ENCODE data around the gene KNDC1.
A peak's percentile ranks its signal among the peaks of the same experiment; 100 is the strongest.
"Not testable (repeated sequence)": the region's sequence is repeated elsewhere in the genome, so short reads cannot be mapped to it uniquely, and the experiment has no call there.

The KNDC1 gene

DNA sequence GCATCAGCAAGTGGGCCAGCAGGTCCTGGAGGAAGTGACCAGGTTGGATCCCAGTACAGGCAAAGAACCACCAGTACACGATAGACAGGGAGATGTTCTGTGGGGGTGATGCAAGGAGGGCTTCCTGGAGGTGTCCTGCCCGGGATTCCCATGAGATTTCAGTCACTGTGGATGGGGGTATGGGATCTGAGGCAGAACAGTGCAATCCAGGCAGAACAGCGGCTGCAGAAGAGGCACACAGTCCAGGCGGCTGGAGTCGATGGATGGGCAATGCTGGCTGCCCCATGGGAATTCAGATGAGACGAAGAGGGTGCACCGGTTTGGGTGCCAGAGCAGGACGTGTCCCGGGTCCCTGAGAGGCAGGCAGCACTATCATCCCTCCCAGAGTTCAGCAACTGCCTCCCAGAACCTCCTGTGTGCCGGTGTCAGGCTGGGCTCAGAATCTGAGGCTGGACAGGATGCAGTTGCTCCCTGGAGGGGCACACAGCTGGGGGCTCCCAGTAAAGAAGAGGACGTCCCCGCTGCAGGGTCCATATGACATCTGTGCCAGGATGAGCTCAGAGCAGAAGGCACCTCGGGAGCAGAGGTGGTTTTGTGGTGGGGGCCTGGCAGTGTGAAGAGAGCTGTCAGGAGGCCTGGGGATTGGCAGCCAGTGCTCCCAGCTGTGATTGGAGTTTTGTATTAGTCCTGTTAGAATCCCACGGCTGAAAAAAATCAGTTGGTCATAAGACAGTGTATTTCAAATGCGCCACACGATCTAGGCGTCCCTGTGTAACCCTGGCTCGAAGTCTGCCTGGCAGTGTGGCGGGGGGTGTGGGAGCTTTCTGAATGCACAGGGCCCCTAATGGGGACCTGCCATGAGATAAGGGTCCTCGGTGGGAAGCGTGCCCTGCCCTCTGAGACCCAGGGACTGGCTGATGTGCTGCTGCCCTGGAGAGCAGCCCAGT, 3.2 kb downstream of the KNDC1 start:
- DNase-seq: no peak

DNA sequence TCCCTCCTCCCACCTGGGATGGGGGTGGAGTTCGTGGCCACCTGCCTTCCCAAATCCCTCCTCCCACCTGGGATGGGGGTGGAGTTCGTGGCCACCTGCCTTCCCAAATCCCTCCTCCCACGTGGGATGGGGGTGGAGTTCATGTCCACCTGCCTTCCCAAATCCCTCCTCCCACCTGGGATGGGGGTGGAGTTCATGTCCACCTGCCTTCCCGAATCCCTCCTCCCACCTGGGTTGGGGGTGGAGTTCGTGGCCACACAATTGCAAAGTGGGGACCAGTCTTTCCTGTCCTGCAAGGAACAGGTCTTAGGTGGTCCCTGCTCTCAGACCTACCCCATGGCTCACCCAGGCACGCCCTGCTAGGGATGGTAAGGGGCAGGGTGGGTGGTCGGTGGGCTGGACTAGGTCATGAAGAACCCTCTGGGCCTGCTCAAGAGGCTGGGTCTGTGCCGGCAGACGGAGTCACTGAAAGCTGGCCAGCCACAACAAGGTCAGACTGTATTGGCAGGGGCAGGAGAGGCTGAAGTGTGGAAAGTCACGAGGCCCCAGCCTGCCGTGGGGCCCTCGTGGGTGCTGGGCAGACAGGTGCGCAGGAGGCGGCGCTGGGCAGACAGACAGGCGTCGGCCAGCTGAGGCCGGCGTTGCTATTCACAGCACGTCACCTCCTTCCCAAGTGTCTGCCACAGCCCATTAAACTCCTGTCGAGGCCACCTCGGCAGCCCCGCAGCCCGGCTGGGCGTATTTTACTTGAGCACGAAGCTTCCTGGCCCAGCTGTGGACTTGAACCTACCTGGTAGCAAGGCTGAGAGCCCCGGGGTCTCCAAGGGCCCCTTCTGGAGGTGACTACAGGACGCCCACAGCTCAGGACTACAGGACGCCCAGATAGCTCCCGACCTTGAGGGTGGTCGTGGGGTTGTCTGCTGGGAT, 4.1 kb downstream of the KNDC1 start:
- no peak for DNase-seq

DNA sequence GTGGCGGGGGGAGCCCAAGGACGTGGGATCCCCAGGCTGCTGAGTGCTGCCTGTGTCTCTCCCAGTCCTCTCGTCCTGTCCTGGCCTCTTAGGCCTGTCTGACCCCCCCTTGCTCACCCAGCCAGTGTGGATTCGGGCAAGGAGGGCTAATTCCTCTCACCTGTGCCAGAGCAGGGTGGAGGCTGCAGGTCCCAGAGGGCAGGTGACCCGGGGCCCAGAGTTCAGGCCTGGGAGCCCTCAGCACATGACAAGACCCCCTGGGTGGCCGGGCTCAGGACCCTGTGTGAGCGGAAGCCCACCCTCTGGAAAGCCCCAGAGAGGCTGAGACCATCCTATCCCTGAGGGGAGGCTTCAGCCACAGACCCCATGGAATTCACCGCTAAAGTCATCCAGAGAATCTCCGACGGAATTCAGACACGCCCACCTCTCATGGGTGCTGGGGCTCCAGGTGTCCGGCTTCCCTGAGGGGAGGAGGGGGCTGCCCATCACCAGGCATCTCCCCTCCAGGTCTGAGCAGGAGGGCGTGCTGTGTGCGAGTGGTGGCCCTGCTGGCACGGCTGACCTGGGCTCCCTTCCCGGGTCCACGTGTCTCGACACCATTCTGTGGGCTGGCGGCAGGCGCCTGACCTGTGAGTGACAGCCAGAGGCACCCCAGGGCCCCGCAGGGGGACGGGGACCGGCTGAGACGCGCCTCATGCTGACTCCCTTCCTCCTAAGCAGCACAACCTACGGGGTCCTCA, 5.0 kb downstream of the KNDC1 start:
- no peak for DNase-seq

DNA sequence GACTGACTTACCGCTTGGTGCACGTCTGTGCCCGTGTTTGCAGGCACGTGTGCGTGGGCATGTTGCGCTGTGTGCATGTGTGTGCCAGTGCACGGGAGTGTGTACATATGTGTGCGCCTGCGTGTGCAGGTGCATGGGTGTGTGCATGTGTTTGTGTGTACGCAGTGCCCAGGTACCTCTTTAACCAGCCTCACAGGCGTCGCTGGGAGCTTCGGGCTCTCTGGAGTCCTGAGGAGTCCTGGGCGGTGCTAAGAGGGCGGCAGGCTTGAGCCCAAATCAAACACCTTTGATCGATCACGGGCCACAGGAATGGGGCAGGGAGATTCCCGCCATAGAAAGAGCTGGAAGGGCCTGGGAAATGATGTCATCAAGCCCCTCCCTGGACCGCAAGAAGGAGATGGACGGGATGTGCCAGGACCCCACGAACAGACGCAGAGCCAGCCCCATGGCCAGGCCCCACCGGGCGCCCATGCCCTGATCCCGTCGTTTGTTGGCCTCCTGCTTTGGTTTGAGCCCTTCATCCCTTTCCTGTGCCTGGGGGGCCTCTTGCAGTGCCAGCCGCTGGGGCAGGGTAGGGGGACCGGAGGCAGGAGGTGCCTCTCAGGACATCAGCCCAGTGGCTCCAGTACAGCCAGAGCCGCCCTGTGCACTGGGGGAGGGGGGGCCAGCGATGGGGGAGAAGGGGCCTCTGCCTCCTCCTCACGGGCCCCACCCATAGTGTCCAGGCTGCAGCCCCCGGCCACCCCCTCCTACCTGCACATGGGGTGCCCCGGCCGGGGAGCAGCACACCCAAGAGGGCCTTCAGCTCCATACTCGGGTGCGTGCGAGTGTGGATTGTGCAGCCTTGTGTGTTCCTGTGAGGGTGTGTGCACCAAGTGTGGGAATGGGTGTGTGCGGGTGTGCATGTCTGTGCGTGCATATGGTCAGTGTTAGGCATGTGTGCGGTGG, 5.8 kb downstream of the KNDC1 start:
- DNase-seq: no peak

DNA sequence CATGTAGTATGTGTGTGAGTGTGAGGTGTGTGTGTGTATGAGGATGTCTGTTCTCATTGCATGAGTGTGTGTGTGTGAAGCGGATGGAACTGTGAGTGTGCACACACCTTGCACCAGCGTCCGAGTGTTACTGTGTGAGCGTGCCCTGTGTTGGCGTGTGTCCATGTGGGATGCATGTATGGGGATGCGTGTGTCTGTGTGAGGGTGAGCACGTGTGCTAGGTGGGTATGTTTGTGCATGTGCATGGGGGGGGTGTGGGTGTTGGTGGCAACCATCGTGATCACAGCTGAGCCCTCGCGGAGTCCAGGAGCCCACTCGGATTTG, 6.4 kb downstream of the KNDC1 start:
- DNase-seq: no peak

DNA sequence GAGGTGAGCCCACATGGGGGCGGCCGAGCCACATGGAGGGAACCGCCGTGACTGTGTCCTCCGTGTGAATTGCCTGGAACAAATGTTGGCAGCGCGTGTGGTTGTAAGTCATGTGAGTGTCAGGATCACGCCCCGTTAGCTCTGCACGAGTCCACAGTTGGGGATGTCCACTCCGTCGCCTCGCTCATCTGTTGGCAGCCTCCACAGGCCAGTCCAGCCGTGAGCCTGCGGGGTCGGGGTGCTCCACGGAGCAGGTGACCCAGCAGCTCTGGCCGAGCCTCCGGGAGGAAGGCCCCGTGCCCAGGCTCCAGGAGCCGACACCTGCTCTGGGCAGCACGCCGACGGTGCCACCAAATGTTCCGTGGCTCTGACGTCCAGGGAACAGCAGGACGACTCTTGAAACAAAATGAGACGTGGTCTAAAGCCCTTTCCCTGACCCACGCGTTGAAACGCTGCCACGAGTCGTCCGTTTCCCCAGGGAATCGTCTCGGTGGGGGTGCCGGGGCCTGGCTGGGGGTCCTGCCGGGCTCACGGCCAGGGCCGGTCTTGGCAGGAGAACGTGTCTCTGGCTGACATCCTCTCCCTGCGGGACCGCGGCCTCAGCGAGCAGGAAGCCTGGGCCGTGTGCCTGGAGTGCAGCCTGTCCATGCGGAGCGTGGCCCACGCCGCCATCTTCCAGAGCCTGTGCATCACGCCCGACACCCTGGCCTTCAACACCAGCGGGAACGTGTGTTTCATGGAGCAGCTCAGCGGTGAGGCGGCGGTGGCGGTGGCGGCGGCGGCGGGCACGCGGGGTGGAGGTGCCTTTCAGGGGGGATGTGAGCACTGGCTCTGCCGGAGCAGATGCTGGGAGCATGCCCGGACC, 7.0 kb downstream of the KNDC1 start:
- DNase-seq: no peak

DNA sequence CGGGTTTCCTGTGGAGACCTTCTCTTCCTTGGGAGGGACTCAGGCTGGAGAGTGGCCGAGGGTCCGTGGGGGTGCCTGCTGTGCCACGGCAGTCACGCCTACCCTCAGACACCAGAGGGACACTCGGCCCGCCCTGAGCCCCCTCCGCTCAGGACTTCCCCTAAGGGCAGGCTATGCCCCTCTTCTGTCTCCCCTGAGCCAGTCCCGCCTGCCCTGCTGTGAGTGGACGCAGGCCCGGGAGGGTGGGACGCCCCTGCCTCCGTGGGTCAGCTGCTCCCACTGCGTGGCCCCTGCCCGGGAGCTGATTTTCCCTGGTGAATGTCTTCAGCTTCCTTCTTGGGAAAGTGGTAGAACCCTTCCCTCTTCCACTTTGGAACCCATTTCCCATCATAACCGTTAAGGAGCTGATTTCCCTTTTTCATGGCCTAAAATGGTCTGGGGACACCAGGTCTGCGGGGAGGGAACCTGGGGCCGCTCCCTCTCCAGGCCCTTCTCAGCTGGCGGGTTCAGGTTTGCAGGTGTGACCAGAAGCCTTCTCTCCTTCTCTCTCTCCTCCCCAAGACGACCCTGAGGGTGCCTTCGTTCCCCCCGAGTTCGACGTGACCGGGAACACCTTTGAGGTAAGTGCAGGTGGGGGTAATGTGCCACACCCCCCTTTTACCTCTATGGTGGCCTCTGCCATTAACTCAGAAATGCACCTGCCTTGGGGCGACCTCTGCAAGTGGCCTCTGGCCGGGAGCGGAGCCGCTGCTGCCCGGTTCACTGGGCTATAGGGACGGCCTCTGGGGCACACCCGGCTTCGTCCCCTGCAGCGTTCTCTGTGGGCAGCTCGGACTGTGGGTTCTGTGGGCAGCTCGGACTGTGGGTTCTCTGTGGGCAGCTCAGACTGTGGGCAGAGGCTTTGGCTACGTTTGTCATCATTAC, 7.9 kb downstream of the KNDC1 start:
- no peak for DNase-seq

DNA sequence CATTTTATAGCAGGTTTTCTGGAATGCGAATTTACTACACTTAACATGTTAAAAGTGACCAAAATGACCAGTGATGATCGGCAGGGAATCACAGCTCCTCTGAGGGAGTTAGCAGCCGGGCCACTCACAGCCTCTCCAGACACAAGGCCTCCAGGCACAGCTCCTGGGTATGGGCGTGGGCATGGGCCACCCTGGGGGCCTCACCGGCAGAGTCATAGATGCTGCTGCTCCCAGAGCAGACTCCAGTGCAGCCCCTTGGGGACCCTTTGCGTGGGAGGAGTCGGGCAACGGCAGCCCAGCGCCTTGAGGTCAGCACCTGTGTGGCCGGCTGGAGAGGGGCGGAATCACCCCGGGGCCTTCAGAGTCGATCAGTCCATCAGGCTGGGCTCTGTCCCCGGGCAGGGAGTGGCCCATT, 8.6 kb downstream of the KNDC1 start:
- DNase-seq: no peak

DNA sequence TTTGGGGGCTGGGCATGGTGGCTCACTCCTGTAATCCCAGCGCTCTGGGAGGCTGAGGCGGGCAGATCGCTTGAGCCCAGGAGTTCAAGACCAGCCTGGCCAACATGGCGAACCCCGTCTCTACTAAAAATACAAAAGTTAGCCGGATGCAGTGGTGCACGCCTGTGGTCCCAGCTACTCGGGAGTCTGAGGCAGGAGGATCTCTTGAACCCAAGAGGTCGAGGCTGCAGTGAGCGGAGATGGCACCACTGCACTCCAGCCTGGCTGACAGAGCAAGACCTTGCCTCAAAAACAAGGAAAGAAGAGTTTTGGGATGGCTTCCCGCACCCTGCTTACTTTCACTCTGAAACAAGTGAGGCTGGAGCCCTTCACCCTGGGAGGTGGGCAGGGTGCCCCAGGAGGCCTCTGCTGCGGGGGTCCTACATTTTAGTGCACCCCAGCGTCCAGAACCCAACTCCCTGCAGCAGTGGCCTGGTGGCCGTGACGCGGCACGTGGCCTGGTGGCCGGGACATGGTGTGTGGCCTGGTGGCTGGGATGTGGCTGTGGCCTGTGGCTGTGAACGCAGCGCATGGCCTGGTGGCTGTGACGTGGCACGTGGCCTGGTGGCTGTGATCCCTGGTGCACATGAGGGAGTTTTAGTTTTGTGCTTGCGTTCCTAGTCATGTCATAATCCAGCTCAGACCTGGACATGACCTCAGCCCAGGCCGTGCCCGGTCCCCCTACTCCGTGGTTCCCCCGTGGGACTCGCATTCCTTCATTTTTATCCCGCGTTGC, 9.3 kb downstream of the KNDC1 start:
- DNase-seq: no peak

DNA sequence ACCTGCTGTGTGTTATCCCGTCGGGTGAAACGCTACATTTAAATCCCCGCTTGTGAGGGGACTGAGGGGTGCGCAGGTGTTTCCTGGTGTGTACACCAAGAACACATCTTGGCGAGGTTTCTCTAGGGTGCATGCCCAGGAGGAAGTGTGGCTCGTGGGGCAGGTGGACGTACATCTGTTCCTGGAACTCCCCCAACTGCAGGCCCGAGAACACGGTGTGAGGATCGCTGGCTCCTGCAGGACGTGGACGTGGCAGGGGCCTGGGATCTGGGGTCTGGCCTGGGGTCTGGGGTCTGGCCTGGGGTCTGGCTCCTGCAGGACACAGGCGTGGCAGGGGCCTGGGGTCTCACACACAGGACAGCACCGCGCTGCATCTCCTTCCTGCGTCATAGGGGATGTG, 10.1 kb downstream of the KNDC1 start:
- DNase-seq: no peak

DNA sequence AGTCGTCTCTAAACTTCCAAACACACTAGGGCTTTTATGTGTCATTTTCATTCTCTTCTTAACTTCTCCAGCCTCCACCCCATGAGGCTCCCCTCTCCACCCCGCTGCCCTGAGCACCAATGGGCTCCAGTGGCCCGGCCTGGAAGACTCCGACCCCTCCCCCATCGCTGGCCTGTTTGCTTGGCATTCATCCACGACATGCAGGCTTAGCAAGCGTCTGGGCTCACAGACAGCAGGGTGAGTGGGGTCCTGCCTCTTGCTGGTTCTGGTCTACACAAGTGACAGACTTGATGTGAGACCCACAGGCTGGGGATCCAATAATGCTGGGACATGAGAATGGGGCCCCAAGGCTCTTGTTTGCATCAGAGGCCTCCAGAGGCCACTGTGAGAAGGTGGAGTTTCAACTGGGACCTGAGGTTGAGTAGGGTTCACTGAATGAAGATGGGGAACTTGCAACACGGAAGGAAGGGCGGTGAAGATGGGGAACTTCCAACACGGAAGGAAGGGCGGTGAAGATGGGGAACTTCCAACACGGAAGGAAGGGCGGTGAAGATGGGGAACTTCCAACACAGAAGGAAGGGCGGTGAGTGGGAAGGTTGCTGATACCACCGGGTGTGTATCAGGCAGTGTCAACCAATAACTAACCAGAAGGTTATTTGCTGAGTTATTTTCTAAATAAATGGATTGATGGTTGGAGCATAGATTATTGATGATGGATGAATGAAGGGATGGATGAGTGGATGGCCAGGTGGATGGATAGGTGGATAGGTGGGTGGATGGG, 14.0 kb downstream of the KNDC1 start:
- DNase-seq: peak; percentile 3 to 51

DNA sequence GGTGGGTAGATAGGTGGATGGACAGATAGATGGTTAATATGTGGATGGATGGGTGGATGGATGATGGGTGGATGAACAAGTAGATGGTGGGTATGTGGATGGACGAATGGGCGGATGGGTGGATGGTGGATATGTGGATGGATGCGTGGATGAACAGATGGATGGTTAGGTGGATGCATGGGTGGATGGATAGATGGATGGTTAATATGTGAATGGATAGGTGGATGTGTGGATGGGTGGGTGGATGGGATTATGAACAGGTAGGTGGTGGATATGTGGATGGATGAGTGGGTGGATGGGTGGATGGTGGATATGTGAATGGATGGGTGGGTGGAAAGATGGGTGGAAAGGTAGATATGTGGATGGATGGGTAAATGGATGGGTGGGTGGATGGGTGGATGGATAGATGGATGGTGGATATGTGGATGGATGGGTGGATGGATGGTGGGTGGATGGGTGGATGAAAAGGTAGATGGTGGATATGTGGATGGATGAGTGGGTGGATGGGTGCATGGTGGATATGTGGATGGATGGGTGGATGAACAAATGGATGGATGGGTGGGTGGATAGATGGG, 14.8 kb downstream of the KNDC1 start:
- DNase-seq: no peak

DNA sequence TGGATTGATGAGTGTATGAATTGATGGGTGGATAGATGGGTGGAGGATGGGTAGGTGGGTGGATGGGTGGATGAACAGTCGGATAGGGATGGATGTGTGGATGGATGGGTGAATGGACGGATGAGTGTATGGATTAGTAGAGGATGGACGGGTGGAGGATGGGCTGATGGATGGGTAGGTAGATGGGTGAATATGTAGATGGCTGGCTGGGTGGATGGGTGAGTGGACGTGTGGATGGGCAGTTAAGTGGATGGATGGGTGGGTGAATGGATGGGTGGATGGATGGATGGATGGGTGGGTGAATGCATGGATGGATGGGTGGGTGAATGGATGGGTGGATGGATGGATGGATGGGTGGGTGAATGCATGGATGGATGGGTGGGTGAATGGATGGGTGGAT, 15.6 kb downstream of the KNDC1 start:
- DNase-seq: not testable (repeated sequence)

DNA sequence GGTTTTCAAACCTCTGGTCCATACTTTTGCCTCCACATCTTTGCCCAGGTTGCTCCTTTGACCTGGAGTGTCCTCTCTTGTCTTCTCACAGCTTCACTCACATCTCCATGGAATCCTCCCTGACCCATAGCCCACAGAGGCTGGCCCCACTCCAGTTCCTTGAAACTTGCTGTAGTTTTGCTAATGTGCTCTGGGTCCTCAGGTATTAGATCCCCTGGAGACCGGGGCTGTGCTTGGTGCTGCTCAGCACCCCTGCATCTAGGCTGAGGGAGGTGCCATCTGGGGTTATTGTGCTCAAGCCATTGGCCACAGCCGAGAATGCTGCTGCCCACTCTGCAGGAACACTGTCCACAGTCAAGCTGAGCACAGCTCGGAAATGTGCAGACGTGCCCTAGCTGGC, 16.5 kb downstream of the KNDC1 start:
- no peak for DNase-seq

DNA sequence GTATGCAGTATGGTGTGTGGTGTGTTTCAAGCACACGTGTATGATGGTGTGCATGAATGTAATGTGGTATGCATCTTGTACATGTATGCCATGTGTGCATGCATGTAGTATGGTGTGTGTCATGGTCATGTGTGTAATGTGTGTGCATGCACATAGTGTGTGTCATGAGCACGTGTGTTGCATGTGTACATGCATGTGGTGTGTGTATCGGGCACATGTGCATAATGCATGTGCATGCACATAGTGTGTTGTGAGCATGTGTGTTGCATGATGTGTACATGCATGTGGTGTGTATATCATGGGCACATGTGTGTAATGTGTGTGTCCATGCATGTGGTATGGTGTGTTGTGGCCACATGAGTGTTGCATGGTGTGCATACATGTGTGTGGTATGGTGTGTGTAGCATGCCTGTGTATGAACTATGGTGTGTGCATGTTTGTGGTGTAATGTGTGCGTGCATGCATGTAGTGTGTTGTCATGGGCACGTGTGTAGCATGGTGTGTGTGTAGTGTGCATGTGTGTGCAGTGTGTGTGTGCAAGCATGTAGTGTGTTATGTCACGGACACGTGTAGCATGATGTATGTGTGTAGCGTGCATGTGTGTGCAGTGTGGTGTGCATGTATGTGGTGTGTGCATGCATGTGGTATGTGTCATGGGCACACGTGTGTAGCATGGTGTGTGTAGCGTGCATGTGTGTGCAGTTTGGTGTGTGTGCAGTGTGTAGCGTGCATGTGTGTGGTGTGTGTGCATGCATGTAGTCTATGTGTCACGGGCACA, 17.6 kb downstream of the KNDC1 start:
- no peak for DNase-seq

DNA sequence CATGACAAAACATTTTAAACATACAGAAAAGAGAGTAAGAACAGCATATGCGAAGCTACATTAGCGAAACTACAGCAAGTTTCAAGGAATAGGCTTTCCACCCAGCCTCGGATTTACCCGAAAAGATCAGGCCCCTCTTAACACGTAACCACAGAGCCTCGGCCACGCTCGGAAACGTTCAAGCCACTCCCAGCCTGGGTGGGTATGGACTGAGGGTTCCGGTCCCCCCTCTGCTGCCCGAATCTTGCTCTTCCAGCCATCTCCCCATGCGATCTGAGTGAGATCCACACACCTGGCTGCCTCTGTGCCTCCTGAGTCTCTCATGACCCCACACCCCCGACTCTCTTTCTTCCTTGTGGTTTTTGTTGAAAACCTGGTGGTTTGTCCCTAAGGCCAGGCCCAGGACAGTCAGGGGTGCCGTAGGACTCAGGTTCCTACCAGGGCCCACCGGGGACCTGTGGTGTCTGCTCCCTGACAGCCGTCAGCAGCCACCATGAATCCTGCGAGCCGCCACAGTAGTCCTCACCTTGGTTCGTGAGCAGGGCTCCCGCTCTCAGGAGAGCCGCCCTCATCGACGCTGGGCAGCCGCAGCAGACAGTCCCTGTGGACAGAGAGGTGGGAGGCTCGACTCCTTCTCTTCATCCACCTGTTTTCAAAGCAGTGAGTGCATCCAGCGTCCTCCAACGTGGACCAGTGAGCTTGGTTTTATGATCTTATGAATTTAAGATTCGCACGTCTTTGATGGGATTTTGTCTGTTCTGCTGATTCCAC, 18.5 kb downstream of the KNDC1 start:
- DNase-seq: no peak

Data from CD4-positive, alpha-beta T cell treated with Interleukin-4 for 1 hour (primary cell).